Middle frontal gyrus (tissue), 1 donor: ENCODE measurements around the gene FCN2.

Experiments used
- DNase-seq: peaks from one replicate; pipeline ENCODE4 v3.0.0-alpha.2; 2015; ENCODE audit warnings: low spot score; ENCODE audit errors: extremely low spot score

The FCN2 gene

DNA sequence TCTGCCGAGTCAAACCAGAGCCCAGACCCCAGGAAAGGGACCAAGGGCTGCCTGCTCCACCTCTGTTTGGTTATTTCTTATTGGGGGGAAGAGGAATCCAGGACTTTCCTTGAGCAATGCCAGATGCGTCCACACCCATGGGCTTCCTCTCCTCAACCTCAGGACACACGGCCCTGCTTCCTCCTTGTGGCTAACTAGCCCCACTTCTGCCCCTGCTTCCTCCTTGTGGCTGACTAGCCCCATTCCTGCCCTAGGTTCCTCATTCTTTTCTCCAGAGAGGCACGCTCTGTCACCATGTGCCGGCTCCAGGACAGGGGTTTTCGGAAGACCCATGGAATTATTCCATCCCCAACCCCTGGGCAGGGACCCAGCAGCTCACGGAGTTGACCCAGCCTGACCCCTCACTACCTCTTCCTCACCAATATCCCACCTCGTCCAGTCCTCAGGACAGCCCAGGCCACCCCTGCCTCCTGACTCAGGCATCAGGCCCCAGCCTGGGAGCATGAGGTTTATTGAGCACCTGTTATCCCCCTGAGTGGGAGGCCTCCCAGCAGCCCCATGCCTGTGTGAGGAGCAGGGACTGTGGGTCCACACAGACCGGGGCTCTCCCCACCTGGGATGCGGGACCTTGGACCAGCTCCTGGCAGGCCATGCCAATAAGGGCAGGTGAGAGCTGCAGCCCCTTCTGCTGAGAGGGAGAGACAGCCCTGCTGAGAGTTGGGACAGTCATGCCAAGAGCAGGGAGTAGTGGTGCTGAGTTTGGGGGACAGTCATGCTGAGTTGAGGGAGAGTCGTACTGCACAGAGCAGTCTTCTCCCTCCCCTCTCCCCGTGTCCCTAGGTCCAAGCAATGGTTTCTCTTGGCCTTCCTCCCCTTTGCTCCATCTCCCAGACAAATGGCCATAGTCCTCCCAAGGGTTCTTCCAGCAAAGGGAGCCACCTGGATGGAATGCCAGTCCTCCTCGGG, 48.9 kb downstream of the FCN2 start:
- no peak for DNase-seq

DNA sequence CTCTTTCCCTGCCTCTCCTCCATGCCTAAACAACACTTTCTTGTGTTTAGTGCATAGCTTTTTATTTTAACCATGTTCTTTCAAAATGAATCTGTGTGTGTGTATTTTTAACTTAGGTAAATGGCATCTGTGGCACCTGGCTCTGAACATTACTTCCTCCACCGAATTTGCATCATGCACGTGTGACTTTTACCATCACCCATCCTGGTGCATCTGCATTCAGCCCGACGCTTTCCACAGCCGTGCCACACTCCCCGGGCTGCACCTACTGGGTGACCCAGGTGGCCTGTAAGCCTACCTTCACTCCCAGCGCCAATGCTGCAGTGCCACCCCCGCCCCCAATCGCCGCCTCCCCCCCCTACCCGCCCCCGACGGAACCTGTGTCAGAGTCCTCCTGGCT, 49.8 kb downstream of the FCN2 start:
- no peak for DNase-seq

DNA sequence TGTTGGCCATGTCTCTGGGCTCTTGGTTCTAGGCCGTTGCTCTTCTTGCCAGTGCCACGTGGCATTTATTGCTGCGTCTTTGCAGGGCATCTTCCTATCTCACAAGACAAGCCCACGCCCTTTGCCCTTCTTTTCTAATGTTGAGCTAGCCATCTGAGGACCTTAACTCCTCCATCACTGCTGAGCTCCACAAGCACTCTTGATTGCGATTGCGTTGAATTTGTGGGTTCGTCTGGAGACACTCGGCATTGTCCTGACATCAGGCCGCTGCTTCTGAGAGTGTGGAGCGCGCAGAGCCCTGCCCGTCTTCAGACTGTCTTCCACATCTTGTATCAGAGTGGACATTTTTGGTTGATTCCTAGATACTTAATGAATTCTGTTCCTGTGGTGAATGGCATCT, 51.6 kb downstream of the FCN2 start:
- DNase-seq, result no peak

DNA sequence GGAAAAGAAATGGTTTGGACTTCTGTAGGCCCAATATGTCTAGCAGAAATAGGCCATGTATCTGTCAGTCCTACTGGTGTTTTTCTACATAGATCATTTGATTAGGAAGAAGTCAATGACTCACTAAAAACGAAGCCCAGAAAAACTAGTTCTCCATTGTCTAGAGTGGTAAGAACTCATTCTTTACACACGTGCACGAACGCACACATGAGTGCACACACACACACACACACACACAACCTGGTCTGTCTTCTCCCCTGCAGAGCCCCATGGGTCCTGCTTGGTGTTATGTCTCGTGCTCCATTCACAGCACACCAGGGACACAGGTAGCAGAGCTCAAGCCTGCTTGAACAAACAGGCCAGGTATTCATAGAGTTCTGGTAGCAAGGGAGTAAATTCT, 52.0 kb downstream of the FCN2 start:
- no peak for DNase-seq

DNA sequence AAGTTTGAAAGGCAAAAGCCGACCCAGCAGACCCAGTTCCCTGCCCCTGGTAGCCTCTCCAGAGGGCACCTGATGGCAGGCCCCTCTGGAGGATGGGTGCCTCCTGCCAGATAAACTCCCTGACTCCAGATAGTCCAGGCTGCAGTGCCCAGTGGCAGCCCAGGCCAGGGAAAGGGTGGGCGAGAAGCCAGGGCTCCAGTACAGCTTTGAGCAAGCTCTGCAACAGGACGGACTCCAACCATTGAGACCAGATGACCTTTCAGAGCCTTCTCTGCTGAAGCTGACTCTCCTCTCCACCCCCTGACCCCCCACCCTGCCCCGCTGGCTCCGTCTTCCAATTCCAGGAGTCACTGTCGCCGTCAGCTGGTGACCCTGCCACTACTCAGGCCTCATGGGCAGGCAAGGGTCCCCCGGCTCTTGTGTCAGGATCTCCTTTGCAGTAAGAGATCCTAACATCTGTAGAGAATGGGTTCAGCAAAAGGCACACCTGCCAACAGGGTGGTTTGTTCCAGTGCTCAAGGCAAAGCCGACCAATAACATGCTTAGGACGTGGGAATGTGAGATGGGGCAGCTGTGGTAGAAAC, 52.6 kb downstream of the FCN2 start:
- no peak for DNase-seq

DNA sequence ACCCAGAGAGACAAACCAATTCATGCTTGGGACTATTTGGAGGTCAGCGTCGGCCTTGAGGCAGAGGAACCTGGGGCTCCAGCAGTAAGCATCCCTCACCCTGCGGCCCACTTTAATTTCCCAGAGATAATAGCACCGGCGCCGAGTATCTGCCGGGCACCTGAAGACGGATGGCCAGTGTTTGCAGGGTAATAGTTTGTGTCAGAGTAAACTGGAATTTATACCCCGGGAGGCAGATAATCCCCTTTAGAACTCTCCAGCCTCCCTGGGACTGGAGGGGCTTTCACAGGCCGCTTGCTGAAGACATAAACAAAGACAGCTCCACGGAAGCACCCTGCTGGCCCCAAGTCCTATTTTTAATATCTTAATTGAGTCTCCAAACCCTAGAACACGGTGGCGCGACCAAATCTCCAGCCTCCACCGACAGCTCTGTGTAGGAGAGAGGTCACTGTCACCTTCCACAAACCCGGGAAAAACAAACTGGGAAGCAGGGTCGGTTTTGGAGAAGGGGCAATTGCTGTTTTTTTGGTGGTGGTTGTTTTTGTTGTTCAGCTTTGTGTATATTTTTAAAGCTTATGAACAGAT, 54.5 kb downstream of the FCN2 start:
- DNase-seq, result no peak

DNA sequence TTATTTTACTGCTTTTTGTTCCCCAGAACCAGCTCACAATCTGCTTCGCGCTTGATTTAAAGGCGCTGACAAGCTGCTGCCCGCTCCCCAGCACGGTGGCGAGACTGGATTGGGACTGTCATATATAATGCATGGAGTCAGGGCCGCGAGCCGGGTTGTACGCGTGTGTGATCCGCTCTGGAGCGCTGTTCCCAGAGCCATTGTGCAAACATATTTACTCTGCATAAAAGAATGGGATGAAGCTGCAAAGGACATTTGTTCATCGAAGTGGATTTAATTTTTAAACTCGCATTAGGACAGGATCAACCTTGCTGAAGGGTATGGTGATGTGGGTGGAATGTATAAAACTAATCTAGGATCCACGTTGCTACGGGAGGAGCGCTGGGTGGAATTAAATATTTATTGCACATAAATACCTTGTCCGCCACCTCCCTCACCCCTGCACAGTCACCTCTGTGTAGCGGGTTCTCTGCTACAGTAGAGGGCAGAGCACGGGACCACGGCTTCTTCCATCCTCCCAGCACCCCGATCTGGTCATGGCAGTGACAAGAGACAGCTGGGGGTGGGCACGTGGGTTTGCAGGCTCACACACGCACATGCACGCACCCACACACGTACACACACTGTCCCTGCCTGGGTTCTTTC, 55.2 kb downstream of the FCN2 start:
- no peak for DNase-seq

DNA sequence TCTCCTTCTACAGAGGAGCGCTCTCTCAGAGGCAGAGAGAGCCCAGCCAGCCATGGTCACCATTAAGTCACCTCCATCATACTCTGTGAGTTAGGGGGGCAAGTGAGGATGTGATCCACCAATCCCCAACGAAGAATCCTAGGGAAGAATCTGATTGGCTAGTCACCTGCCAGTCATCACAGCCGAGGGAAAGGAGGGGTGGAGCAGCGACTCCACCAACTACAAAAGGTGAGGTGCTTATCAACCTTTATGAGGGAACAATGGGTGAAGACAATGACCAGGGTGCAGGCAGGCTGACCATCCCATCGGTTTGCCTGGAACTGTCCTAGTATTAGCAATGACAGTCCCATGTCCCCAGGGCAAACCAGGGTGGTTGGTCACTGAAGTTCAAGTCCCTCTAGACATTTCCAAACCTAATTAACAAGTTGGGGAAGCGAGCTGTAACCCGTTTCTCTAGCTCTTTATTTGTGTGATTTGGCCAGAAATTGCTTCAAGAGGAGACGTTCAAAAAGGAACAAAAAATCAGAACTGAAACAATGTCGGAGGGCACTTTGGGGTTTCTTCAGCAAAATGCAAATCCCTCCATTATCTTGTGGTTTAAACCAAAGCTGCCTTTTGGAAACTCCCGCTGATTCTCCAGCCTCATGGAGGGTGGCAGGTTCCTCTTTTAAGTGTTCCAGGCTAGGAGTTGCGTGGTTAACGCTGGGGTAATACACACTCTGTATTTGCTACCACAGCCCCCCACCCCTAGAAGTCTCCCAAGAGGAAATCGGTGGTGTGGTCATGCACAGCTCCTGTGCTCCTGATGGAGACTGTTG, 55.9 kb downstream of the FCN2 start:
- no peak for DNase-seq
